Neural crest cell (in vitro differentiated cells): ENCODE data around the gene OPN1SW. TPM values are rescaled to one million over a fixed set of nuclear protein-coding genes. Genes with fewer than 3 reads are reported as not detected.

Experiments
- DNase-seq: peaks from one replicate; pipeline ENCODE4 v3.0.0; 2021; ENCODE audit warnings: low read depth, mixed read lengths, low spot score
- H3K27ac Mint-ChIP-seq: one replicate; pipeline ENCODE4 v1.8.0; 2021; ENCODE audit warnings: mild to moderate bottlenecking, mixed read lengths; ENCODE audit not compliant: unreplicated experiment
- H3K27me3 Mint-ChIP-seq: 2 replicates; pipeline ENCODE4 v1.8.0; 2021; ENCODE audit warnings: low read depth, mild to moderate bottlenecking, mixed read lengths
- H3K36me3 Mint-ChIP-seq: 2 replicates; pipeline ENCODE4 v1.8.0; 2021; ENCODE audit warnings: low read depth, mild to moderate bottlenecking, mixed read lengths
- H3K4me1 Mint-ChIP-seq: 2 replicates; pipeline ENCODE4 v1.8.0; 2021; ENCODE audit warnings: mixed read lengths
- H3K4me3 Mint-ChIP-seq: one replicate; pipeline ENCODE4 v1.8.0; 2021; ENCODE audit warnings: mild to moderate bottlenecking, mixed read lengths
- H3K9me3 Mint-ChIP-seq: 2 replicates; pipeline ENCODE4 v1.8.0; 2021; ENCODE audit warnings: mixed read lengths
- CTCF ChIP-seq: fragments of 200-600 bp; sonication (generic); conservative IDR thresholded peaks from 2 replicates; pipeline ENCODE4 v1.5.0; 2021; ENCODE audit warnings: antibody characterized with exemption, mild to moderate bottlenecking
- total RNA-seq: library from RNA; stranded (reverse); gene quantifications from 2 replicates; pipeline ENCODE4 v1.2.1, GENCODE V29; 2021

Gene OPN1SW
- total RNA-seq, 1 donor from 2014 or later, result not detected

GRCh38 chr7:128740996-128741395 is 34.6 kb downstream of the OPN1SW start:
- no peak for DNase-seq
- Mint-ChIP-seq H3K4me1 (peaks cover 49% of the 10 kb centered on the region), H3K27ac (no peak overlapping the region), H3K9me3 (no peaks in the 10 kb centered on the region), H3K27me3 (no peaks in the 10 kb centered on the region), H3K4me3 (peak overlapping the region; percentile 62), H3K36me3 (no peaks in the 10 kb centered on the region)
- no peak for TF ChIP-seq CTCF

- Mint-ChIP-seq H3K36me3 (no peaks in the 10 kb centered on the region), H3K4me3 (peak overlapping the region; percentile 97), H3K4me1 (peaks cover 45% of the 10 kb centered on the region), H3K27me3 (peaks cover 2% of the 10 kb centered on the region), H3K9me3 (no peaks in the 10 kb centered on the region), H3K27ac (peak overlapping the region; percentile 98)
- no peak for TF ChIP-seq CTCF
- no peak for DNase-seq
Measured at GRCh38 chr7:128739990-128740682, 35.5 kb downstream of the OPN1SW start.

- DNase-seq, result peak; percentile 91
- no peak for TF ChIP-seq CTCF
- no peaks in the 10 kb centered on the region for H3K9me3 Mint-ChIP-seq
- H3K27ac Mint-ChIP-seq, result peak within 1 kb of the TSS; percentile 98
- no peaks in the 10 kb centered on the region for H3K36me3 Mint-ChIP-seq
- H3K4me3 Mint-ChIP-seq, result peak within 1 kb of the TSS; percentile 97
- H3K4me1 Mint-ChIP-seq, result peaks cover 39% of the 10 kb centered on the region
- peaks cover 2% of the 10 kb centered on the region for H3K27me3 Mint-ChIP-seq
Measured at GRCh38 chr7:128739048-128739962, 36.3 kb downstream of the OPN1SW start, which contains the start of gene CALU. CALU (plus strand) TSS chr7:128739359; CDS start chr7:128748584, 9,225 bp downstream.

GRCh38 chr7:128738570-128739047 is 37.0 kb downstream of the OPN1SW start:
- no peak for TF ChIP-seq CTCF
- Mint-ChIP-seq H3K36me3 (no peaks in the 10 kb centered on the region), H3K4me1 (peaks cover 34% of the 10 kb centered on the region), H3K9me3 (no peaks in the 10 kb centered on the region), H3K4me3 (peak overlapping the region; percentile 97), H3K27me3 (peaks cover 2% of the 10 kb centered on the region), H3K27ac (peak overlapping the region; percentile 91)
- no peak for DNase-seq

- DNase-seq, result no peak
- no peaks in the 10 kb centered on the region for H3K9me3 Mint-ChIP-seq
- H3K36me3 Mint-ChIP-seq, result no peaks in the 10 kb centered on the region
- no peak overlapping the region for H3K27ac Mint-ChIP-seq
- H3K27me3 Mint-ChIP-seq, result peaks cover 2% of the 10 kb centered on the region
- peaks cover 33% of the 10 kb centered on the region for H3K4me1 Mint-ChIP-seq
- peak overlapping the region; percentile 97 for H3K4me3 Mint-ChIP-seq
- TF ChIP-seq CTCF, result no peak
Measured at GRCh38 chr7:128737867-128738385, 37.7 kb downstream of the OPN1SW start.
